HTR-8/SVneo (cell line): Measurements from ENCODE around the gene VHLL.

Source experiments
- DNase-seq: peaks from one replicate; pipeline ENCODE4 v3.0.0; 2011; ENCODE audit warnings: low spot score, mixed read lengths; ENCODE audit not compliant: insufficient read length
- FAIRE-seq: peaks from 2 replicates; lab custom pipeline; 2011; peaks lifted over from hg19 to GRCh38; lab: Jason Lieb, UNC

The VHLL gene

DNA sequence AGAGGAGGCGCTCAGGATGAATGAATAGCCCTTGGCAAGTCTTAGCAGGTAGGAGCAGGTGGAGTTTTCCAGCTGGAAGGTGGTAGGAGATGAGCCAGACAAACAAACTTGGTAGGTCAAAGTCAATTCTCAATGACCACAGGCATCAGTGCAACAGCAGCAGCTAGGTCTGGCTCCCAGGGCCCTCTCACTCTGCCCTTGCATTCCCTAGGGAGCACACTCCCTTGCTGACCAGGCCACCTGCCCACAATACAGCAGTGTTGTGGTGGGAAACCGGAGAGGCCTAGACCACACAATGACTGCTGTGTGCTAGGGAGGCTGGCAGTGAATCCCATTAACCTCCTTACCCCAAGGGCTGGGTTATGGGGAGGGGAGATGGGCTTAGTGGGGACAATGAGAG lies 38.2 kb downstream of the VHLL start:
- FAIRE-seq (no peak), DNase-seq (no peak)

DNA sequence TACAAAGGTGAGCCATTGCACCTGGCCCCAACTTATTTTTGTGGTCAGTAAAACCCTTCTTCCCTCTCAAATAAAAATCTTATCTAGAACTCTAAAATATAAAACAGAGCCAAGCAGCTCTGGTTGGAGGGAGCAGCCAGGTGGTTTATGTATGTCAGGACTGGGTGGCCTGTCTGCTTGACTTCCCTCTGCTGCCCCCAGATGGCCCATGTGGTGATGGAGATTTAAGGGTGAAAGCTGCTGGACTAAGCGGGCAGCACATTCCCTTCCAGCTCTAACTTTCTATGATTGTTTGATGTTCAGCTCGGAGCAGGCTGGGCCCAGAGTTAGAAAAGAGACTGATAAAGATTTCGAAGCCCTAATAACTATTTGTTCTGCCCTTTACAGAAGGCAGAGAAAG lies 39.3 kb downstream of the VHLL start:
- FAIRE-seq (no peak), DNase-seq (no peak)

DNA sequence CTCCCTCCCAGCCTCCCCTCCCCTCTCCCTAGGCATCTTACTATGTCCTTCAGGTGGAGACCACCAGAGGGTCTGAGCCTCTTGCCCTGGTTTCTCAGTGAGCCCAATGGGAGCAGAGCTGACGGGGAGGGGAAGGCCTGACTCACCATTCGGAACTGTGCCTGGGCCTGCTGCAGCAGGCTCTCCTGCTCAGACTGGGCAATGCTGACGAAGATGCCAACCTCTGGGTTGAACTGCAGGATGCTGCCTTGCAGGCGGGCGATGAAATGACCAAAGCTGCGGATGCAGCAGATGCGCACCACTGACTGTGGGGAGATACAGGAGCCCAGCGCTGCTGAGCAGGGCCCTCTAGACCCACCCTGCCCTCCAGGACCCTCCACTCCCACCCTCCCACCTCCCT lies 40.2 kb downstream of the VHLL start:
- DNase-seq: no peak
- FAIRE-seq: no peak

DNA sequence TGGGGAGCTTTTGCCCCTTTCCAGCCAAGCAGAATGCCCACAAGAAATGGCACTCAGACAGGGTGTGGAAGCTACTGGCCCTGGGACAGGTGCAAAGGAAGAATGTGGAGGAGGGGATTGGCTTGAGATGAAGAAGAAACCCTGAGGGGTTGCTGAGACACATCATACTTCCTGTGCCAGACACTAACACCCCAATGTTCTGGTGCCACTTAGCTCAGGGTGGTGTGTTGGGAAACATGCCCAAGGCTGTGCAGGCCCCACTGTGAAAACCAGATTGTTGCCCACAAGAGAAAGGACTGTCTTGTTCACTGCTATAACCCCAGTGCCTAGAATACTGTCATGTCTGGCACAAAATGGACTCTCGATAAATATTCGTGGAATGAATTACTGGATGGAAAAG lies 41.4 kb downstream of the VHLL start:
- FAIRE-seq (no peak), DNase-seq (no peak)

DNA sequence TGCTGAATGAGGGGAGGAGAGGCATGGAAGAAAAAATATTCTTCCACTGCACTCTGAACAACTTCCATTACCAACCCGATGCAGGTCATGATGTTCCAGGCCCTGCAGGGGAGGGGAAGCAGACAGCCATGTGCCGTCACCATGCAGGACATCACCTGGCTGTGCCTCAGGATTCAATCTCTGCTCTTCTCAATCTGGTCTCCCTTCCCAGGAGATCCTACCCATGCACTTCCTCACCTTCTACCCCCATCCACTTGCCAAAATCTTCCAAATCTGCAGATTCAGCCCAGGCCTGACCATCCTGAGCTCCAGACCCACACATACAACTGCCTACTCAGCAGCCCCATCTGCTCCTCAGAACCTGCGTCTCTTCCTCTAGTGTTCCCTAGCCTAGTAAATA lies 45.5 kb downstream of the VHLL start:
- no peak for DNase-seq
- FAIRE-seq: no peak

DNA sequence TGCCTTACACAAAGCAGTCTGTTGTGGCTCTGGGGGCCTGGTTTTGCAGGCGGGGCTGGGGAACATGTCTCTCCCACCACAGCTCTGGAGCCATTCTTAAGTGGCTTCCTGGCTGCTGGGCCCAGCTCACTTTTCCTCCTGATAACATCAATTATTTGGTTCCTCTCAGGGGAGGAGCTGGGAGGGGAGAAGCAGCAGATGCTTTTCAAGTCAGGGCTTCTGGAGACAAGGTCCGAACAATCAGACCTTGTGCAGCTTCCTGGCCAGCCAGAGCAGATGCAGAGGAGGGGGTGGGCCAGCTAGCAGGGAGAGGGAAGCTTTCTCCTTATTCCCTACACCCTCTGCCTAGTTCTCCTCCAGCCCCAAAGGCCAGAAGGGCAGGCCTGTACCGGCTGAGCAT lies 47.6 kb downstream of the VHLL start:
- no peak for DNase-seq
- FAIRE-seq: no peak

DNA sequence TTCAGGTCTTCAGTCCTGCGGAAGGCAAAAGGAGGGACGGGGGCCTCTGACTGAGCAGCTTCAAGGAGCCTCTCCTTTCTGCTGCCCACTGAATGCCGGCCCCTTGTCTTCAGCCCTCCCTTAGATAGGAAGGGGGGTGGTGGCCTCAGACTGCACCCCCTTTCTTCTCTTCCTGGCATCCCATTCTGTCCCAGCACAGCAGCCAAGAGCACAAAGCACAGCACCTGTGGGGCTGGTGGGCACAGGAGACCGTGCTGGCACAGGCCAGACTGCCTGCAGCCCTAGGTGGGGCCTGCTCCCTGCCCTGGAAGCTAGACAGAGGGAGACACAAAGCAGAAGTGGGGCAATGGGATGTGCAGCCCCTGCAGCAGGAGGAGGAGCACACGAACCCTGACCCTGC lies 49.5 kb downstream of the VHLL start:
- FAIRE-seq (no peak), DNase-seq (no peak)
